ENCODE data around the gene SEZ6L2. TPM values are rescaled to one million over a fixed set of nuclear protein-coding genes. Genes with fewer than 3 reads are reported as not detected.
"Not testable (repeated sequence)": the region's sequence is repeated elsewhere in the genome, so short reads cannot be mapped to it uniquely, and the experiment has no call there.

The SEZ6L2 gene
- total RNA-seq, 2 experiments from 2014 or later = not detected

GRCh38 chr16:29875206-29875605 lies 24.1 kb downstream of the SEZ6L2 start:
- TF ChIP-seq CTCF (IDR thresholded peaks at IDR 0.05) = no peak
- ChIA-PET CTCF (no interaction called here), POLR2A (no interaction called here)
- Histone ChIP-seq H3K4me3 (ENCODE audit: low read length) (no peak overlapping the region), H3K4me1 (ENCODE audit: insufficient read depth, low read length) (peaks cover 20% of the 10 kb centered on the region), H3K9me3 (ENCODE audit: control insufficient read depth in 1 of 2, insufficient read depth in 1 of 2, low read length in 2 of 2) (peaks cover 0 to 10% of the 10 kb centered on the region in 2 experiments), H3K27ac (ENCODE audit: low read depth in 1 of 2, low read length in 2 of 2) (no peak overlapping the region), H3K27me3 (ENCODE audit: control insufficient read depth in 1 of 2, insufficient read depth in 2 of 2, low read length in 2 of 2) (peaks cover 23 to 26% of the 10 kb centered on the region in 2 experiments), H3K36me3 (ENCODE audit: insufficient read depth, low read length) (no peaks in the 10 kb centered on the region)
- Mint-ChIP-seq H3K27ac (no peak overlapping the region), H3K4me3 (no peak overlapping the region), H3K4me1 (ENCODE audit: low read depth) (peaks cover 18% of the 10 kb centered on the region), H3K27me3 (peaks cover 23% of the 10 kb centered on the region), H3K9me3 (no peaks in the 10 kb centered on the region), H3K36me3 (ENCODE audit: low read depth) (no peaks in the 10 kb centered on the region)
- intact Hi-C loops (cut with DNase I, micrococcal nuclease) = no loop called here
- ATAC-seq (ENCODE audit: poor library complexity) (no peak), DNase-seq (no peak)

GRCh38 chr16:29873319-29873718 lies 26.0 kb downstream of the SEZ6L2 start:
- Histone ChIP-seq H3K9me3 (ENCODE audit: control insufficient read depth in 1 of 2, insufficient read depth in 1 of 2, low read length in 2 of 2) (peaks cover 0 to 10% of the 10 kb centered on the region in 2 experiments), H3K4me3 (ENCODE audit: low read length) (no peak overlapping the region), H3K36me3 (ENCODE audit: insufficient read depth, low read length) (no peaks in the 10 kb centered on the region), H3K27me3 (ENCODE audit: control insufficient read depth in 1 of 2, insufficient read depth in 2 of 2, low read length in 2 of 2) (peaks cover 21 to 23% of the 10 kb centered on the region in 2 experiments), H3K4me1 (ENCODE audit: insufficient read depth, low read length) (peaks cover 20% of the 10 kb centered on the region), H3K27ac (ENCODE audit: low read depth in 1 of 2, low read length in 2 of 2) (no peak overlapping the region)
- H3K9me3 Mint-ChIP-seq = no peaks in the 10 kb centered on the region
- ChIA-PET CTCF (no interaction called here), POLR2A (no interaction called here)
- intact Hi-C loops (cut with DNase I, micrococcal nuclease) = no loop called here
- no peak for TF ChIP-seq CTCF (IDR thresholded peaks at IDR 0.05)
- H3K27ac Mint-ChIP-seq = no peak overlapping the region
- no peaks in the 10 kb centered on the region for H3K36me3 Mint-ChIP-seq (ENCODE audit: low read depth)
- peaks cover 18% of the 10 kb centered on the region for H3K4me1 Mint-ChIP-seq (ENCODE audit: low read depth)
- no peak overlapping the region for H3K4me3 Mint-ChIP-seq
- H3K27me3 Mint-ChIP-seq = peaks cover 18% of the 10 kb centered on the region
- DNase-seq = no peak
- no peak for ATAC-seq (ENCODE audit: poor library complexity)

- peaks cover 8% of the 10 kb centered on the region for H3K27me3 Mint-ChIP-seq
- no peak overlapping the region for H3K4me3 ChIP-seq (ENCODE audit: low read length)
- peaks cover 0 to 3% of the 10 kb centered on the region in 2 experiments for H3K9me3 ChIP-seq (ENCODE audit: control insufficient read depth in 1 of 2, insufficient read depth in 1 of 2, low read length in 2 of 2)
- no peaks in the 10 kb centered on the region for H3K36me3 Mint-ChIP-seq (ENCODE audit: low read depth)
- intact Hi-C loops (cut with DNase I, micrococcal nuclease) = no loop called here
- ATAC-seq (ENCODE audit: poor library complexity) (no peak), DNase-seq (no peak)
- peaks cover 10 to 11% of the 10 kb centered on the region in 2 experiments for H3K27me3 ChIP-seq (ENCODE audit: control insufficient read depth in 1 of 2, insufficient read depth in 2 of 2, low read length in 2 of 2)
- no peak overlapping the region for H3K27ac ChIP-seq (ENCODE audit: low read depth in 1 of 2, low read length in 2 of 2)
- H3K4me1 Mint-ChIP-seq (ENCODE audit: low read depth) = peaks cover 7% of the 10 kb centered on the region
- no peaks in the 10 kb centered on the region for H3K9me3 Mint-ChIP-seq
- no peak overlapping the region for H3K4me3 Mint-ChIP-seq
- no peak overlapping the region for H3K27ac Mint-ChIP-seq
- H3K36me3 ChIP-seq (ENCODE audit: insufficient read depth, low read length) = no peaks in the 10 kb centered on the region
- peaks cover 10% of the 10 kb centered on the region for H3K4me1 ChIP-seq (ENCODE audit: insufficient read depth, low read length)
- TF ChIP-seq CTCF (IDR thresholded peaks at IDR 0.05) = no peak
- CTCF ChIA-PET = interaction anchor here (0.6 kb wide), 1 partner anchor 152 kb away, joined by 4 read pairs; no protein-coding TSS in a partner anchor
- POLR2A ChIA-PET = no interaction called here
Measured at GRCh38 chr16:29871822-29872546, 27.4 kb downstream of the SEZ6L2 start.

GRCh38 chr16:29869067-29869466 lies 30.3 kb downstream of the SEZ6L2 start:
- H3K4me1 Mint-ChIP-seq (ENCODE audit: low read depth); H3K36me3 ChIP-seq (ENCODE audit: insufficient read depth, low read length); H3K4me1 ChIP-seq (ENCODE audit: insufficient read depth, low read length); H3K4me3 ChIP-seq (ENCODE audit: low read length); H3K27ac ChIP-seq (ENCODE audit: low read depth in 1 of 2, low read length in 2 of 2); H3K9me3 Mint-ChIP-seq; H3K27me3 Mint-ChIP-seq; H3K27me3 ChIP-seq (ENCODE audit: control insufficient read depth in 1 of 2, insufficient read depth in 2 of 2, low read length in 2 of 2); DNase-seq; ATAC-seq (ENCODE audit: poor library complexity); H3K4me3 Mint-ChIP-seq; intact Hi-C loops (cut with DNase I, micrococcal nuclease); POLR2A ChIA-PET; H3K27ac Mint-ChIP-seq; H3K9me3 ChIP-seq (ENCODE audit: control insufficient read depth in 1 of 2, insufficient read depth in 1 of 2, low read length in 2 of 2); H3K36me3 Mint-ChIP-seq (ENCODE audit: low read depth): not testable (repeated sequence)
- CTCF ChIA-PET = interaction anchor here (1.1 kb wide), 1 partner anchor 20 kb away, joined by 3 read pairs; no protein-coding TSS in a partner anchor
